T-helper 1 cell treated with Interleukin-12 subunit alpha and Interleukin-12 subunit beta and Interleukin-4 antibody, amounts not matched to agents 30 μg/mL and 1 μg/mL, for 36 hours (primary cell): ENCODE data around the gene APRT.

Source experiments
- H3K27ac Mint-ChIP-seq: one replicate; pipeline ENCODE4 v1.8.0; 2021; ENCODE audit warnings: mild to moderate bottlenecking, mixed read lengths
- H3K27me3 Mint-ChIP-seq: one replicate; pipeline ENCODE4 v1.8.0; 2021; ENCODE audit warnings: low read depth, mixed read lengths
- H3K36me3 Mint-ChIP-seq: one replicate; pipeline ENCODE4 v1.8.0; 2021; ENCODE audit warnings: low read depth, mixed read lengths
- H3K4me1 Mint-ChIP-seq: one replicate; pipeline ENCODE4 v1.8.0; 2021; ENCODE audit warnings: low read depth, mixed read lengths
- H3K4me3 Mint-ChIP-seq: one replicate; pipeline ENCODE4 v1.8.0; 2021; ENCODE audit warnings: mild to moderate bottlenecking, moderate library complexity, mixed read lengths
- H3K9me3 Mint-ChIP-seq: one replicate; pipeline ENCODE4 v1.8.0; 2021; ENCODE audit warnings: mixed read lengths

APRT gene

GRCh38 chr16:88762258-88762870 lies 49.4 kb downstream of the APRT start:
- Mint-ChIP-seq H3K9me3 (no peaks in the 10 kb centered on the region), H3K4me1 (peaks cover 11% of the 10 kb centered on the region), H3K27me3 (no peaks in the 10 kb centered on the region), H3K4me3 (no peak overlapping the region), H3K36me3 (no peaks in the 10 kb centered on the region), H3K27ac (no peak overlapping the region)

- peaks cover 7% of the 10 kb centered on the region for H3K4me1 Mint-ChIP-seq
Observed at GRCh38 chr16:88761830-88762229, 49.9 kb downstream of the APRT start.

GRCh38 chr16:88761143-88761534 lies 50.6 kb downstream of the APRT start:
- H3K9me3 Mint-ChIP-seq = no peaks in the 10 kb centered on the region
- H3K4me1 Mint-ChIP-seq = peaks cover 7% of the 10 kb centered on the region
- H3K4me3 Mint-ChIP-seq = no peak overlapping the region
- H3K27ac Mint-ChIP-seq = no peak overlapping the region
- no peaks in the 10 kb centered on the region for H3K36me3 Mint-ChIP-seq
- H3K27me3 Mint-ChIP-seq = no peaks in the 10 kb centered on the region

More at GRCh38 chr16:88761830-88762229, 49.9 kb downstream of the APRT start:
- H3K36me3 Mint-ChIP-seq = no peaks in the 10 kb centered on the region
- H3K27me3 Mint-ChIP-seq = no peaks in the 10 kb centered on the region
- H3K27ac Mint-ChIP-seq = no peak overlapping the region
- no peaks in the 10 kb centered on the region for H3K9me3 Mint-ChIP-seq
- no peak overlapping the region for H3K4me3 Mint-ChIP-seq

- Mint-ChIP-seq H3K27me3 (no peaks in the 10 kb centered on the region), H3K27ac (no peak overlapping the region), H3K9me3 (no peaks in the 10 kb centered on the region), H3K4me1 (peaks cover 7% of the 10 kb centered on the region), H3K36me3 (no peaks in the 10 kb centered on the region), H3K4me3 (no peak overlapping the region)
Observed at GRCh38 chr16:88760424-88761142, 51.1 kb downstream of the APRT start.

- H3K9me3 Mint-ChIP-seq = no peaks in the 10 kb centered on the region
- no peaks in the 10 kb centered on the region for H3K36me3 Mint-ChIP-seq
- H3K4me3 Mint-ChIP-seq = no peak overlapping the region
- H3K27ac Mint-ChIP-seq = no peak overlapping the region
- no peaks in the 10 kb centered on the region for H3K27me3 Mint-ChIP-seq
- peaks cover 7% of the 10 kb centered on the region for H3K4me1 Mint-ChIP-seq
Observed at GRCh38 chr16:88759976-88760350, 51.8 kb downstream of the APRT start.
